ENCODE results near the gene RASA2. TPM values are rescaled to one million over a fixed set of nuclear protein-coding genes. Genes with fewer than 3 reads are reported as not detected.
"Not testable (repeated sequence)": the region's sequence is repeated elsewhere in the genome, so short reads cannot be mapped to it uniquely, and the experiment has no call there.

The RASA2 gene
- total RNA-seq, 1 experiment from 2014 or later = 14.5 TPM

DNA sequence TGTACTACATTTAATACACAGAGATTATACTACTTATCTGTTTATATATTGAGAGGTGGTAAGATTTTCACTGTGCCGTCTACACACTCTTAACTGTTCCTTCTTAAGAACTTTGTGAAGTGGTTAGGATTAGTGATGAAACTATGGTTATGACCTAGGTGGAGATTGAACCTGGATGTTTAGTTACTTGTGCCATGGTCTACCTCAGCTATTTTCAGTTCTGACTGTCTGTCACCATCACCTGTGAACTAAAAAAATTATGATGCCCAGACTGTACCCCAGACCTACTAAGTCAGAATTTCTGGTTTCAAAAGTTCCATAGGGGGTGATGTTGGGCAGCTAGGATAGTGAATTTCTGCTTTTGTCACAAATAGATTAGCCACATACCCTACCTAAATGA lies 6.4 kb downstream of the RASA2 start:
- ChIA-PET CTCF (no interaction called here), POLR2A (no interaction called here)
- Histone ChIP-seq H3K4me3 (ENCODE audit: low read depth in 2 of 2, low read length in 2 of 2) (no peak overlapping the region), H3K36me3 (ENCODE audit: control insufficient read depth, insufficient read depth, low read length) (no peaks in the 10 kb centered on the region), H3K27ac (ENCODE audit: low read length) (no peak overlapping the region), H3K9me3 (ENCODE audit: control insufficient read depth, insufficient read depth, low read depth, low read length) (no peaks in the 10 kb centered on the region), H3K27me3 (ENCODE audit: control insufficient read depth, insufficient read depth, low read length) (no peaks in the 10 kb centered on the region), H3K4me1 (ENCODE audit: control insufficient read depth, insufficient read depth, low read length) (peaks cover 3% of the 10 kb centered on the region)
- TF ChIP-seq POLR2AphosphoS5 (IDR thresholded peaks at IDR 0.05; ENCODE audit: low read depth, low read length) (no peak), SIN3A (IDR thresholded peaks at IDR 0.05; ENCODE audit: borderline replicate concordance, insufficient read depth, low read depth, low read length) (no peak), TCF7L2 (IDR thresholded peaks at IDR 0.05; ENCODE audit: low read depth, low read length) (no peak)
- TF ChIP-seq, protein P1, sequence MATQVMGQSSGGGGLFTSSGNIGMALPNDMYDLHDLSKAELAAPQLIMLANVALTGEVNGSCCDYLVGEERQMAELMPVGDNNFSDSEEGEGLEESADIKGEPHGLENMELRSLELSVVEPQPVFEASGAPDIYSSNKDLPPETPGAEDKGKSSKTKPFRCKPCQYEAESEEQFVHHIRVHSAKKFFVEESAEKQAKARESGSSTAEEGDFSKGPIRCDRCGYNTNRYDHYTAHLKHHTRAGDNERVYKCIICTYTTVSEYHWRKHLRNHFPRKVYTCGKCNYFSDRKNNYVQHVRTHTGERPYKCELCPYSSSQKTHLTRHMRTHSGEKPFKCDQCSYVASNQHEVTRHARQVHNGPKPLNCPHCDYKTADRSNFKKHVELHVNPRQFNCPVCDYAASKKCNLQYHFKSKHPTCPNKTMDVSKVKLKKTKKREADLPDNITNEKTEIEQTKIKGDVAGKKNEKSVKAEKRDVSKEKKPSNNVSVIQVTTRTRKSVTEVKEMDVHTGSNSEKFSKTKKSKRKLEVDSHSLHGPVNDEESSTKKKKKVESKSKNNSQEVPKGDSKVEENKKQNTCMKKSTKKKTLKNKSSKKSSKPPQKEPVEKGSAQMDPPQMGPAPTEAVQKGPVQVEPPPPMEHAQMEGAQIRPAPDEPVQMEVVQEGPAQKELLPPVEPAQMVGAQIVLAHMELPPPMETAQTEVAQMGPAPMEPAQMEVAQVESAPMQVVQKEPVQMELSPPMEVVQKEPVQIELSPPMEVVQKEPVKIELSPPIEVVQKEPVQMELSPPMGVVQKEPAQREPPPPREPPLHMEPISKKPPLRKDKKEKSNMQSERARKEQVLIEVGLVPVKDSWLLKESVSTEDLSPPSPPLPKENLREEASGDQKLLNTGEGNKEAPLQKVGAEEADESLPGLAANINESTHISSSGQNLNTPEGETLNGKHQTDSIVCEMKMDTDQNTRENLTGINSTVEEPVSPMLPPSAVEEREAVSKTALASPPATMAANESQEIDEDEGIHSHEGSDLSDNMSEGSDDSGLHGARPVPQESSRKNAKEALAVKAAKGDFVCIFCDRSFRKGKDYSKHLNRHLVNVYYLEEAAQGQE (IDR thresholded peaks at IDR 0.05; ENCODE audit: insufficient read depth in 1 of 2, low read depth in 2 of 2, low read length in 1 of 2) = no peak
- TF ChIP-seq, protein P2, sequence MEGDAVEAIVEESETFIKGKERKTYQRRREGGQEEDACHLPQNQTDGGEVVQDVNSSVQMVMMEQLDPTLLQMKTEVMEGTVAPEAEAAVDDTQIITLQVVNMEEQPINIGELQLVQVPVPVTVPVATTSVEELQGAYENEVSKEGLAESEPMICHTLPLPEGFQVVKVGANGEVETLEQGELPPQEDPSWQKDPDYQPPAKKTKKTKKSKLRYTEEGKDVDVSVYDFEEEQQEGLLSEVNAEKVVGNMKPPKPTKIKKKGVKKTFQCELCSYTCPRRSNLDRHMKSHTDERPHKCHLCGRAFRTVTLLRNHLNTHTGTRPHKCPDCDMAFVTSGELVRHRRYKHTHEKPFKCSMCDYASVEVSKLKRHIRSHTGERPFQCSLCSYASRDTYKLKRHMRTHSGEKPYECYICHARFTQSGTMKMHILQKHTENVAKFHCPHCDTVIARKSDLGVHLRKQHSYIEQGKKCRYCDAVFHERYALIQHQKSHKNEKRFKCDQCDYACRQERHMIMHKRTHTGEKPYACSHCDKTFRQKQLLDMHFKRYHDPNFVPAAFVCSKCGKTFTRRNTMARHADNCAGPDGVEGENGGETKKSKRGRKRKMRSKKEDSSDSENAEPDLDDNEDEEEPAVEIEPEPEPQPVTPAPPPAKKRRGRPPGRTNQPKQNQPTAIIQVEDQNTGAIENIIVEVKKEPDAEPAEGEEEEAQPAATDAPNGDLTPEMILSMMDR (IDR thresholded peaks at IDR 0.05) = no peak
- BruUV-seq (replicated peaks) = no TSS peak
- ATAC-seq = no peak
- DNase-seq (ENCODE audit: low read depth, low spot score) = no peak
- in situ Hi-C loops (cut with HindIII; ENCODE audit: low pct_unique_long_range_greater_than_20kb, low sequenced_read_pairs) = no loop called here
- intact Hi-C loops (cut with micrococcal nuclease; ENCODE audit: unreplicated experiment) = no loop called here

DNA sequence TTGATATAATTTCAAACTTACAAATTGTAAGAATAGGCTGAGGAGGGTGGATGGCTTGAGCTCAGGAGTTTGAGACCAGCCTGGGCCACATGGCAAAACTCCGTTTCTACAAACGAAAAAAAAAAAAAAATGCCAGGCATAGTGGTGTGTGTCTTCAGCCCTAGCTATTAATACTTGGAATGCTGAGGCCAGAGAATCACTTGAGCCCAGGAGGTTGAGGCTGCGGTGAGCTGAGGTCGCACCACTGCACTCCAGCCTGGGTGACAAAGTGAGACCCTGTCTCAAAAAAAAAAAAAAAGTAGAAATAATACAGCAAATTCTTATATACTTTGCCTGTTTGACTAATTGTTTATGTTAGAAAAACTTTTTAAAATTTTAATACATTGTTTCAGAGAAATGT lies 10.8 kb downstream of the RASA2 start:
- POLR2A ChIA-PET; DNase-seq (ENCODE audit: low read depth, low spot score); ATAC-seq; H3K36me3 ChIP-seq (ENCODE audit: control insufficient read depth, insufficient read depth, low read length); in situ Hi-C loops (cut with HindIII; ENCODE audit: low pct_unique_long_range_greater_than_20kb, low sequenced_read_pairs); H3K4me3 ChIP-seq (ENCODE audit: low read depth in 2 of 2, low read length in 2 of 2); H3K4me1 ChIP-seq (ENCODE audit: control insufficient read depth, insufficient read depth, low read length); BruUV-seq (replicated peaks); H3K27ac ChIP-seq (ENCODE audit: low read length); H3K27me3 ChIP-seq (ENCODE audit: control insufficient read depth, insufficient read depth, low read length); intact Hi-C loops (cut with micrococcal nuclease; ENCODE audit: unreplicated experiment); H3K9me3 ChIP-seq (ENCODE audit: control insufficient read depth, insufficient read depth, low read depth, low read length): not testable (repeated sequence)
- CTCF ChIA-PET = interaction anchor here (0.7 kb wide), 1 partner anchor 88 kb away, joined by 5 read pairs; no protein-coding TSS in a partner anchor

DNA sequence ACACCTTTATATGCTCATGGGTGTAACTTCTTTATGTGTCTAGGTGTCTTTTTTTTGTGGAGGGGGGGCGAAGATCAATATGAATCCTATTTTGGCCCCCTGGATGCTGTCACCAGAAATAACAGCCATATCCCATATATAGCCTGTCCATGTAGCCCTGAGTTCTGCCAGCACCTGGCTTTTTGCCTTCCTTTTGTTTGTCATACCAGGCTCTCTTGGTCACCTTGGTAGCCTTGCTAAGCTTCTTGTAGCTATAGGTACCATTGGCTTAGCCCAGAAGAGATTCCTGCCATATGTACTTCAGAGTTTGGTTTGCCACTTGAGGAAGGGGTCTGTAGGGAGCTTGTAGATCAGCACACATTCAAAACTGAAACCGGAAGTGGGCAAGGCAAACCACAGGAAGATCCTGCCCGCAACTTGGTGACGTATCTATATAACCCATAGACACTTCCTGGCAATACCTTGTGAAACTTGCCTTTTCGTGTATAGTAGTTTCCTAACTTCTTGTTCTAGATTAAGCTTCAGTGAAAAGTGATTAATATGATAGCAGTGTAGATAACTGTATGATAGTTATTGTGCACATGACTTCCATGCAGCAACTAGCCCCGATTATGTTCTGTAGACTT lies 11.9 kb downstream of the RASA2 start:
- H3K9me3 ChIP-seq (ENCODE audit: control insufficient read depth, insufficient read depth, low read depth, low read length) = no peaks in the 10 kb centered on the region
- CTCF ChIA-PET = no interaction called here

More for the DNA sequence above, 11.9 kb downstream of the RASA2 start:
- Histone ChIP-seq H3K4me1 (ENCODE audit: control insufficient read depth, insufficient read depth, low read length) (peaks cover 3% of the 10 kb centered on the region; the same call in 1 of the 2 replicates), H3K27ac (ENCODE audit: low read length) (no peak overlapping the region; the same call in 1 of the 2 replicates), H3K36me3 (ENCODE audit: control insufficient read depth, insufficient read depth, low read length) (no peaks in the 10 kb centered on the region), H3K27me3 (ENCODE audit: control insufficient read depth, insufficient read depth, low read length) (no peaks in the 10 kb centered on the region), H3K4me3 (ENCODE audit: low read depth in 2 of 2, low read length in 2 of 2) (peak overlapping the region in 1 of 2 experiments; percentile 2; a peak in 1 of 4 replicates)
- TF ChIP-seq POLR2AphosphoS5 (IDR thresholded peaks at IDR 0.05; ENCODE audit: low read depth, low read length) = no peak
- TF ChIP-seq, protein P2 (IDR thresholded peaks at IDR 0.05) = no peak
- ATAC-seq = peak; percentile 82
- no peak for DNase-seq (ENCODE audit: low read depth, low spot score)
- POLR2A ChIA-PET = no interaction called here
- in situ Hi-C loops (cut with HindIII; ENCODE audit: low pct_unique_long_range_greater_than_20kb, low sequenced_read_pairs) (no loop called here), intact Hi-C loops (cut with micrococcal nuclease; ENCODE audit: unreplicated experiment) (no loop called here)
- BruUV-seq (replicated peaks) = no TSS peak
